HUES64 (cell line): Measurements from ENCODE around the gene KIAA1210.

Source experiments
- H3K27ac ChIP-seq: 2 replicates; pipeline ENCODE4 v1.7.0; 2013; ENCODE audit warnings: low read depth, low read length, inconsistent platforms
- H3K27me3 ChIP-seq: 2 replicates; pipeline ENCODE4 v1.6.1; 2013; ENCODE audit warnings: mild to moderate bottlenecking, low read length; ENCODE audit not compliant: insufficient read depth
- H3K36me3 ChIP-seq: 2 replicates; pipeline ENCODE4 v1.6.1; 2013; ENCODE audit warnings: mild to moderate bottlenecking, low read length; ENCODE audit not compliant: insufficient read depth
- H3K4me1 ChIP-seq: 2 replicates; pipeline ENCODE4 v1.6.1; 2013; ENCODE audit warnings: mild to moderate bottlenecking, low read length, moderate library complexity; ENCODE audit not compliant: insufficient read depth
- H3K4me3 ChIP-seq: 2 replicates; pipeline ENCODE4 v1.5.1; 2013; ENCODE audit warnings: mild to moderate bottlenecking, low read length, moderate library complexity
- H3K9ac ChIP-seq: 2 replicates; pipeline ENCODE4 v1.6.1; 2013; ENCODE audit warnings: mild to moderate bottlenecking, low read depth, low read length
- H3K9me3 ChIP-seq: 2 replicates; pipeline ENCODE4 v1.6.1; 2013; ENCODE audit warnings: low read depth, low read length; ENCODE audit not compliant: insufficient read depth
- WGBS: fragments of 150-250, 120-280 bp; methylation state at CpG from one replicate; pipeline ENCODE4 v1.1.7; 2013; ENCODE audit warnings: missing lambda C conversion rate; 5-methylcytosine and 5-hydroxymethylcytosine counted together

The KIAA1210 gene

GRCh38 chrX:119134466-119134865, 6.9 kb upstream of the KIAA1210 start:
- Histone ChIP-seq H3K9me3 (no peaks in the 10 kb centered on the region), H3K27ac (no peak overlapping the region), H3K9ac (no peak overlapping the region), H3K4me1 (no peaks in the 10 kb centered on the region), H3K4me3 (no peak overlapping the region), H3K36me3 (no peaks in the 10 kb centered on the region), H3K27me3 (no peaks in the 10 kb centered on the region)
- WGBS, result 96% methylated on average over 2 of the region's 2 CpGs

- Histone ChIP-seq H3K27ac (no peak overlapping the region), H3K4me1 (no peaks in the 10 kb centered on the region), H3K27me3 (no peaks in the 10 kb centered on the region), H3K9ac (no peak overlapping the region), H3K4me3 (no peak overlapping the region), H3K9me3 (no peaks in the 10 kb centered on the region), H3K36me3 (no peaks in the 10 kb centered on the region)
- WGBS, result 97% methylated on average over 3 of the region's 5 CpGs
These were observed 5.3 kb upstream of the KIAA1210 start for GRCh38 chrX:119132961-119133360.

GRCh38 chrX:119132316-119132715, 4.7 kb upstream of the KIAA1210 start:
- no peaks in the 10 kb centered on the region for H3K4me1 ChIP-seq
- H3K9ac ChIP-seq, result no peak overlapping the region
- H3K27me3 ChIP-seq, result no peaks in the 10 kb centered on the region
- no peak overlapping the region for H3K27ac ChIP-seq
- no peak overlapping the region for H3K4me3 ChIP-seq
- WGBS, result 88% methylated on average over 2 of the region's 2 CpGs
- H3K9me3 ChIP-seq, result no peaks in the 10 kb centered on the region
- H3K36me3 ChIP-seq, result no peaks in the 10 kb centered on the region

DNA sequence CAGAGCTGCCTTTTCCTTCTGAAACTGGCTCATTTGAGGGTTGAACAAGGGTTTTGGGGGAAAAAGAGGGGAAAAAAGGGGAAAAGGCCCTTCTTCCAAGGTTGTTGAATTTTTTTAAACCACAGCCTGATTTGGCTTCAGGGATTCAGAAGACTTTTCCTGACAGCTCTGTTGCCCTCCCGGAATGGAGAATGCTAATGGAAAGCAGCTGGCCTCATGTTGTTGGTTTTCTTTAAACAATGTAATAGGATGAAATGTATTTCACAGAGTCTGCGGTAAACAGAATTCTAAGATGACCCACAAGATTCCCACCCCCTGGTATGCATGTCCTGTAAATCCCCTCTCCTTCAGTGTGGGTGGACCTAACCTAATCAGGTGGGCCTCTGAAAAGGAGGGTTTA, 3.3 kb upstream of the KIAA1210 start:
- no peaks in the 10 kb centered on the region for H3K4me1 ChIP-seq
- H3K9ac ChIP-seq, result no peak overlapping the region
- no peaks in the 10 kb centered on the region for H3K9me3 ChIP-seq
- no peak overlapping the region for H3K4me3 ChIP-seq
- no peaks in the 10 kb centered on the region for H3K36me3 ChIP-seq
- WGBS, result 96% methylated on average over 2 of the region's 2 CpGs
- no peak overlapping the region for H3K27ac ChIP-seq
- no peaks in the 10 kb centered on the region for H3K27me3 ChIP-seq

DNA sequence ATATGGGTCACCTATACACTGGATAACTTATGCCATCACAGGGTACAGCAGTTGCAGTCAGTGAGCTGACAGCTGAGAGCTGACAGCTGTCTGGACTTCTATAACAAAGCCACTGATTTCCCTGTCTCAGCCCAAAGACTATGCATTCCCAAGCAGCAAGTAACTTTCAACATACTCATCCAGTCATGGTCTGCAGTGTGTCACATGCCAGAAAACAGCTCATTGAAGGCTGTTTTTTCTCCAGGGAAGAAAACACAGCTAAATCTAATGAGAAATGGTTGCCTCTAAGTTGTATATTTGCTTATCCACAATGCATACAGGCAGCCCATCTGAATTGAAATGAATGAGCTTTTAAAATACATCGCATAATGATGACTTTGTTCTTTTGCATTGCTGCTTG, 6.3 kb downstream of the KIAA1210 start:
- no peaks in the 10 kb centered on the region for H3K4me1 ChIP-seq
- H3K36me3 ChIP-seq, result no peaks in the 10 kb centered on the region
- no peaks in the 10 kb centered on the region for H3K9me3 ChIP-seq
- WGBS, result 100% methylated on average over 1 of the region's 1 CpG
- H3K4me3 ChIP-seq, result no peak overlapping the region
- H3K27ac ChIP-seq, result no peak overlapping the region
- H3K9ac ChIP-seq, result no peak overlapping the region
- no peaks in the 10 kb centered on the region for H3K27me3 ChIP-seq

GRCh38 chrX:119118780-119119395, 8.7 kb downstream of the KIAA1210 start:
- no peaks in the 10 kb centered on the region for H3K36me3 ChIP-seq
- H3K4me1 ChIP-seq, result no peaks in the 10 kb centered on the region
- H3K9ac ChIP-seq, result no peak overlapping the region
- H3K4me3 ChIP-seq, result no peak overlapping the region
- WGBS, result 30% methylated on average over 6 of the region's 6 CpGs
- H3K27ac ChIP-seq, result no peak overlapping the region
- no peaks in the 10 kb centered on the region for H3K27me3 ChIP-seq
- no peaks in the 10 kb centered on the region for H3K9me3 ChIP-seq

GRCh38 chrX:119107206-119107605, 20.4 kb downstream of the KIAA1210 start:
- no peaks in the 10 kb centered on the region for H3K27me3 ChIP-seq
- H3K9ac ChIP-seq, result no peak overlapping the region
- no peak overlapping the region for H3K4me3 ChIP-seq
- no peaks in the 10 kb centered on the region for H3K9me3 ChIP-seq
- no peak overlapping the region for H3K27ac ChIP-seq
- no peaks in the 10 kb centered on the region for H3K36me3 ChIP-seq
- no peaks in the 10 kb centered on the region for H3K4me1 ChIP-seq

- no peaks in the 10 kb centered on the region for H3K9me3 ChIP-seq
- no peaks in the 10 kb centered on the region for H3K4me1 ChIP-seq
- H3K27me3 ChIP-seq, result no peaks in the 10 kb centered on the region
- no peak overlapping the region for H3K9ac ChIP-seq
- no peak overlapping the region for H3K27ac ChIP-seq
- no peaks in the 10 kb centered on the region for H3K36me3 ChIP-seq
- H3K4me3 ChIP-seq, result no peak overlapping the region
These were observed 21.8 kb downstream of the KIAA1210 start for GRCh38 chrX:119105826-119106225.

DNA sequence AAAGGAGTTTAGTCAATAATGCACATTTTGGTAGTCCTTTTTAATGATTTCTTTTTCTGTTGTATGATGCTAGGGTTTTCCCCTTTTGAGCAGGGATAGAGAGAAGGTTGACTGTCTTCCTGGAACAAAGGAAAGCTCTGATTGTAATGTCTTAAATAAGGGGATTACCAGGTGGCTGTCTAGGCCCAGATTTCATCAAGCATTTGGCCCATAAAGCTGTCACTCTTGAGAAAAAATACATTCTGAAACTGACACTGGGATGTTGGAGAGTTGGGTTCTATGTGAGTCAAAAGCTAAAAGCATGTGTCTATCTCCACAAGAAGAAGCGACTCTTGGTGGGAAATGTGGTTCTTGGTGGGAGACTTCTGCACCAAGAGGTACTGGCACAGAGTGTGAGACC, 26.4 kb downstream of the KIAA1210 start:
- H3K27me3 ChIP-seq, result no peaks in the 10 kb centered on the region
- 100% methylated on average over 1 of the region's 1 CpG for WGBS
- no peaks in the 10 kb centered on the region for H3K36me3 ChIP-seq
- H3K9me3 ChIP-seq, result no peaks in the 10 kb centered on the region
- no peak overlapping the region for H3K4me3 ChIP-seq
- no peak overlapping the region for H3K9ac ChIP-seq
- no peak overlapping the region for H3K27ac ChIP-seq
- no peaks in the 10 kb centered on the region for H3K4me1 ChIP-seq

- Histone ChIP-seq H3K4me1 (no peaks in the 10 kb centered on the region), H3K27ac (no peak overlapping the region), H3K9ac (no peak overlapping the region), H3K9me3 (no peaks in the 10 kb centered on the region), H3K4me3 (no peak overlapping the region), H3K27me3 (no peaks in the 10 kb centered on the region), H3K36me3 (no peaks in the 10 kb centered on the region)
These were observed 31.7 kb downstream of the KIAA1210 start for GRCh38 chrX:119095936-119096335.

DNA sequence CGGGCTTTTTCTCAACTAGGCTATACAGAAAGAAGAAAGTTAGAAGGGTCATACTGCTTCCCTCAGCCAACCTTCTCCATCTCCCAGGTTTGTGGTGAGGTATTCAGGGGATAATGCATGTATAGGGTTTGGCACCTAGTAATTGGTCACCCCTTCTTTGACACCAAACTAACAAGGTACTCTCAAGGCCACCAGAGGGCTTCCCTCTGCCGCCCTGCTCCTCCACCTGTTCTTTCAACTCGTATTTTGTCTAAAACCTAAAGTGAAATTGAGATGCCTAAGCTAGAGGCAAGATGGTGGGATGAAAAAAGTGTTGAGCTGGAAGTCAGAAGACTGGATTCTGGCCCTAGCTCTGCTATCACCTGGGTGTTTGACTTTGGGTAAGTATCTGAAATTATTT, 32.8 kb downstream of the KIAA1210 start:
- Histone ChIP-seq H3K27me3 (no peaks in the 10 kb centered on the region), H3K9me3 (no peaks in the 10 kb centered on the region), H3K4me1 (no peaks in the 10 kb centered on the region), H3K36me3 (no peaks in the 10 kb centered on the region), H3K9ac (no peak overlapping the region), H3K4me3 (no peak overlapping the region), H3K27ac (no peak overlapping the region)
- 88% methylated on average over 3 of the region's 3 CpGs for WGBS

GRCh38 chrX:119093991-119094735, 33.4 kb downstream of the KIAA1210 start:
- H3K4me3 ChIP-seq, result no peak overlapping the region
- H3K9me3 ChIP-seq, result no peaks in the 10 kb centered on the region
- WGBS, result 92% methylated on average over 7 of the region's 7 CpGs
- no peaks in the 10 kb centered on the region for H3K4me1 ChIP-seq
- no peak overlapping the region for H3K27ac ChIP-seq
- H3K36me3 ChIP-seq, result no peaks in the 10 kb centered on the region
- no peaks in the 10 kb centered on the region for H3K27me3 ChIP-seq
- no peak overlapping the region for H3K9ac ChIP-seq
